Superior temporal gyrus (tissue), 1 donor: ENCODE measurements around the gene NIP7.

ENCODE experiments used
- DNase-seq: peaks from one replicate; pipeline ENCODE4 v3.0.0-alpha.2; 2016; ENCODE audit errors: extremely low spot score

Gene NIP7

DNA sequence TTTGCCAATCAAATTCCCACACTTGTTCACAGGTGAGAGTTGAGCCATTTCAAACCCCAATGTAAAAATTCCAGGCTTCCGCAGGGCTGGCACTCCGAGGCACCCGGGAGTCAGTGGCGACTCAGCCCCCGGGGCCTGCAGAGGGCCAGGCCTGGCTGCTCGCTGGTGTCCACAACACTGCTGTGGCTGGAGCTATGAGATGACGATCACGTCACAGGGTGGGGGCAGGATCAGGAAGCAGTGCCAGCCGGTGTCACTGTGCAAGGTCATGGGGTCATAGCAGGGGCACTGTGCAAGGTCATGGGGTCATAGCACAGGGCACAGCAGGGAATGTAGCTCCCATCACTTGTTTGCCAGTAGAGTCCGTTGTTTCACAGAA is 20.7 kb upstream of the NIP7 start:
- DNase-seq, result no peak

GRCh38 chr16:69319381-69319780 is 20.2 kb upstream of the NIP7 start:
- no peak for DNase-seq

DNA sequence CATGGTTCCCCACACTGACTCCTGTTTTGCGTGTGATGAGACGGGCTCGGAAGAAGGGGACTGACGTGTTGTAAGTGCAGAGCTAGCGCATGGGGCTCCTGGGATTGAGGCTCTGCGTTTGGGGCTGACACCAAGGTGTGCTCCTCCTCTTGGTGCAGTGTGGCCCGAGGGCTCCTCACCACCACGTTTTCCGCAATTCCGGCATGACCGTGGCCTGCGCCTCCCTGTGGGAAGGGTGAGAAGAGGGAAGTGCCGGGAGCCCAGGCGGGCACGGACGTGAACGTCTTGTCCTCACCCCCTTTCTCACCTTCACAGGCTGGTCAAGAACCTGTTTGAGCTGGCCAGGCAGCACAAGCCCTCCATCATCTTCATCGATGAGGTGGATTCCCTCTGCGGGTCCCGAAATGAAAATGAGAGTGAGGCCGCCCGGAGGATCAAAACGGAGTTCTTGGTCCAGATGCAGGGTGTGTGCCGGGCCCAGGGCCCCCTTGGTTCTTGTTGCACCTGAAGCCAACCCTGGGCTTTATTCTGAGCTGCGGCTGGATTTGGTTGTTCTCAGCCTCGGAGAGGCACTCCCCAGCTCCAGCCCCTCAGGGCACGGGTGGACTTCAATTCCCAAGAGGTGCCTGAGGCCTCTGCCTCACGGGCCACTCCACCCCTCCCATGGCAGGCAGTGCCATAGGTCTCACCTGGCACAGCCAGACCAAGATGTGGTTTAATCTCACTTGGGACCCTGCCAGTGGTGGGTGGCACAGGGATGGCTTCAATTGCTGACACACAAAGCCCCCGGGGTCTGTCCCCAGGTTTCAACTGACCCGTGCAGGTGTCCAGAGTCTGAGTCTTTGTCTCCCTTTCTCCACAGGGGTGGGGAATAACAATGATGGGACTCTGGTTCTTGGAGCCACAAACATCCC is 19.5 kb upstream of the NIP7 start:
- DNase-seq, result no peak

- DNase-seq, result no peak
Observed at GRCh38 chr16:69320740-69321073, 18.9 kb upstream of the NIP7 start.

DNA sequence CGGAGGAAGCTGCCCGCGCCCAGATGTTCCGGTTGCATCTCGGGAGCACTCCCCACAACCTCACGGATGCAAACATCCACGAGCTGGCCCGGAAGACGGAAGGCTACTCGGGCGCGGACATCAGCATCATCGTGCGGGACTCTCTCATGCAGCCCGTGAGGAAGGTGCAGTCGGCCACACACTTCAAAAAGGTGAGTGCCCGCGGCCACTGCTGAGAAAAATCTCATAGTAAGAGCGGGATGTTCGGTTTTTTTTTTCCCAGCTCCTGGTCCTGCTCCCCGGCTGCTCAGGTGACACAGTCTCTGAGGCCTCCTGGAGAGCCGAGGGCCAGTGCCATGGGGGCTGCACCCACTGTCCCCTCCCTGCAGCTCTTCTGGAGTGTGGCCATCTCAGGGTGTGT is 18.5 kb upstream of the NIP7 start:
- no peak for DNase-seq

DNA sequence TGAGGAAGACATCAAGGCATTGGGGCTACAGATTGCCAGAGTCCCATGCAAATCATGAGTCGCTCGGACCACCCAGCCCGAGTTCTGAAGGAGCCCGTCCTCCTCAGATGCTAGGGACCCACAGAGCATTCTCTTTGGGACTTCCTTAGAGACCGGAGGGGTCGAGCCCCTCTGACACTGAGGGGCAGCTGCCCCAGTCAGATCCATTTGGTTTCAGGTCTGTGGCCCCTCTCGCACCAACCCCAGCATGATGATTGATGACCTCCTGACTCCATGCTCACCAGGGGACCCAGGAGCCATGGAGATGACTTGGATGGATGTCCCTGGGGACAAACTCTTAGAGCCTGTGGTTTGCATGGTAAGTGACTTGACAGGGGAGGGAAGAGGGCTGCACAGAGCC is 17.2 kb upstream of the NIP7 start:
- no peak for DNase-seq

- DNase-seq, result no peak
Observed at GRCh38 chr16:69323415-69323814, 16.2 kb upstream of the NIP7 start.

DNA sequence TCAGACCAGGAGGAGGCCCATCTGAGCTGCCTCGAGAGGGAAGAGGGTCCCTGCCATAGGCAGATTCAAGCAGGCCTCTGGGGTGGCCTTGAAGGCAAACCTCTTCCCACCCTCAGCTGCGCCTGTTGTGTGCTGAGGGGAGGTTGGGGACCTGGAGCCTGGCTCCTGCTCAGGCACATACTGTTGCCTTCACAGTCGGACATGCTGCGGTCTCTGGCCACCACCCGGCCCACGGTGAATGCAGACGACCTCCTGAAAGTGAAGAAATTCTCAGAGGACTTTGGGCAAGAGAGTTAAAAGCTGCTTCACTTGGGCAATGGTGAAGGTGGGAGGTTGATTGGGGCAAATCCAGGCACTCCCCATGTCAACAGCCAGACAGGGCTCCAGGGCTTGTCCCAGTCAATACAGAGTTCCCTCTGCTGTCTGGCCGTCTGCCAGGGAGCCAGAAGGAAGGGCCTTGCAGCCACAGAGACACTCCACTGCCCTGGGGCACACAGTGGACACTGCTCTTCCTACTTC is 15.5 kb upstream of the NIP7 start:
- DNase-seq, result no peak

GRCh38 chr16:69324585-69325253 is 14.9 kb upstream of the NIP7 start:
- DNase-seq, result no peak

DNA sequence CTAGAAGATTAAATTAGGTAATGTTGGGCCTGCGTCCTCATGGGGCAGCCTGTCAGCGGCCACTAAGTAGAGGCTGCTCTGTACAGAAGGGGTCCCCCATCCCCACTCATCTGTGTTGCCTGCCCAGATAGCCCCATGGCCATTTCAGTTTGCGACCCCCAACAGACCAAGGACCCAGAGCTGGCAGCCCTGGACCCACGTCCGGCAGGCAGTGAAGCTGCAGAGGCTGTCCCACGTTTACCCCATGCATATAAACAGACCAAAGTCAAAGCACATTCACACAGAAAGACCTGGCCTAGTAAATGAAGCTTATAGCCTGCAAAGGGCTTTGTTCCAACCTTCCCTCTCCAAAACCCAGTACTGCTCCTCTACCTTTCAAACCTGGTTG is 13.8 kb upstream of the NIP7 start:
- DNase-seq, result no peak

DNA sequence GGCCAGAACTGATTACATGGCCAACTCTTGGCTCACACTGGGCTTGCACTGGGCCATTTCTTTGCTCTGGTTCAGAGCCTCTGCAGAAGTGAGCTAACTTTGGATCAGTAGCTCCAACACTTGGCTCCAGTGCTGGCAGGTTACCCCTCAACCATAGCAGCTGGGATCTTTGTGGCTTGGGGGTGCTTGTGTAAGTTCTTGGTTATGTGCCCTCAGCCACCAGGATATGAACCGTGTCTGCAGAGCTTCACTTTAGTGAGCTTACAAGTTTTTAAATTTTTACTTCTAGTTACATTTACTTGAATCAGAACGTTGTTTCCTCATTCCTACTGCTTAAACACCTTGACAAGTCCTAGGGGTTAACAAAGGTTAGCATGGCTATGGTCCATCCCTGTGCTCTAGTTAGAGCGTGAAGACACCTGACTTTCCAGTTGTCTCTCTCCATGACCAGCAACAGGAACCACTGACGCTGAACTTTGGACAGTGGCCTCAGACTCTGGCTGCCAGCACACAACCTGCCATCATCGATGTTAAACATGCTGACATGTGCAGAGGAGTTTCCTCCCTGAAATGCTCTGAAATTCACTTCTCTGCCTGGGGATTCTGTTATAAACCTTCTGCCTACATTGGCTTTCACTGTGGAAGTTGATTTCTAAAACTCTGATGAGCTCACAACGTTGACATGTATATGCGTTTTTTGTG is 13.2 kb upstream of the NIP7 start:
- no peak for DNase-seq

- peak; percentile 2 for DNase-seq
Observed at GRCh38 chr16:69327585-69328310, 11.8 kb upstream of the NIP7 start.

- DNase-seq, result no peak
Observed at GRCh38 chr16:69328854-69329316, 10.7 kb upstream of the NIP7 start.

DNA sequence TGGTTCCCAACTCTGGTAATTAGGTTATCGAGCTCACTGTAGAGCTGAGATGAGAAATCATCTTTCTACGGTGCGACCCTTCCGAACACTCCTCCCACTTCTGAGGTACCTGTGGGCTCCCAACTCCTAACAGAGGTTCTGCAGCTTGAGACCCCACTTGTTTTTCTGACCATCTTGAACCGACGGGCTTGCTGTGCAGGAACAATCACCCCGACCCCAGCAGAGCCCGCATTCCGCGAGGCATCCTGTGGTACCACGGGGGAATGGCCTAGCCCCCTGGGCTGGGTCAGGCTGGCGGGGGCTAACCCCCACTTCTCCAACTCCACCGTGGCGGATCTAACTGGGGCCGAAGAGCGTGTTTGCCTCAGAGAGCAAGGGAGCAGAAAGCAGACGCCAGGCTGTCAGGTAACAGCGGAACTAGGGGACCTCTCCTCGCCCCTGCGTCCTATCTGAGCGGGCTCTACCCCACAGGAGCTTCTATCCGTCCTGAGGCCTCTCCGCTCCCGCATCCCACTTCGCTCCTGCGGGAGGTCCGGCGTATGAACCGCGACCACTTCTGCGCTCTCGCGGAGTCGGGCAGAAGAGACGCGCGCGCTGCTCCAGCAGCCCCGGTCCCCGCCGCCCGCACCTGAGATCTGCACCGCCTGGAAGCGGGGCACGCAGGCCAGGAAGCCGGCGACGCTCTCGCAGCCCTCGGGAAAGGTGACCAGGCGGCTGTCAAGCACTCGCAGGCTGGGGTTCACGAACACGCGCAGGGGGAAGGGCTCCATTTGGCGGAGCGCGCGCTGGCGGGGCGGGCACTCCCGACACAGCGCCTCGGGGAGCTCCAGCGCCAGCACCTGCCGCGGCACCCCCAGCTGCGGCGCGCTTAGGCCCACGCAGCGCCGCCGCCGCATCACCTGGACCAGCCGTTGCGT is 9.9 kb upstream of the NIP7 start:
- no peak for DNase-seq

DNA sequence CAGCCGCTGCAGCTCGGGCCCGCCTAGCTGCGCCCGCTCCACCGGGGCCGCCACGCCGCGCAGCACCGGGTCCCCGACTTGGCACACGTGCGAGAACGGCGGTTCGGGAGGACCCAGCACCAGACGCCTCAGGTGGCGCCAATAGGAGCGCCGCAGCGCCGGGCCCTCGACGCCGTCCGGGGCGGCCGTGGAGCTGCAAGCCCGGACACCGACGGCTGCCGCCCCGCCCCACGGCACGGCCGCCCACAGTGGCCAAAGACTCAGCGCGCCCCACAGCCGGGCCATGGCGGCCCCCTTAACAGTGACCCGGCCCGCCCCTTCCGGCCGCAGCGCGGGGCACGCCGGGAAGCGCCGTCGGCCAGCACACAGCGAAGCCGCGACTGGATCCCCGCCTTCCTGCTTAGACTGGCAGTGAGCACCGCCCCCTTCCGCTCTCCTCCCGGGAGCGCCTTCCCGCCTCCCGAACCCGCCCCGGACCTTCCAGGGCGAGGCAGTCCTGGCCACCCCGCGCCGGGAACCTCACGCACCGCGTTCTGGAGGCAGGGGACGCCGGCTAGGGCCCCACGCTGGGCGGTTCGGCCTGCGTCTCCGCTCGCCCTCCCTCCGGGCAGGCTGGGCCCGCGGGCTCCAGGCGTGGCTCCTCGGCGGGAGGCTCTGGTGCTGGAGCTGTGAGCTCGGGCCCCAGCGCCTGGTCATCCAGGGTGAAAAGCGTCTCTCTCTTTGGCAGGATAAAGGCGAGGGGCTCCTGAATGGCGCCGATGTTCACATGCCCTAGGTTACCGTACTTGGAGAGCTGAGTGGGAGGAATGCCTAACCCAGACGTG is 9.1 kb upstream of the NIP7 start, which contains the start of gene PDF:
Gene PDF, minus strand, starts transcription at position 303 of the 824 bp plus-strand sequence. Its CDS starts 18 bp downstream, at position 285.
- peak; percentile 93 for DNase-seq

- DNase-seq, result no peak
Observed at GRCh38 chr16:69334696-69335095, 4.9 kb upstream of the NIP7 start.

GRCh38 chr16:69338557-69339288 is 849 bp upstream of the NIP7 start:
- peak; percentile 40 for DNase-seq

DNA sequence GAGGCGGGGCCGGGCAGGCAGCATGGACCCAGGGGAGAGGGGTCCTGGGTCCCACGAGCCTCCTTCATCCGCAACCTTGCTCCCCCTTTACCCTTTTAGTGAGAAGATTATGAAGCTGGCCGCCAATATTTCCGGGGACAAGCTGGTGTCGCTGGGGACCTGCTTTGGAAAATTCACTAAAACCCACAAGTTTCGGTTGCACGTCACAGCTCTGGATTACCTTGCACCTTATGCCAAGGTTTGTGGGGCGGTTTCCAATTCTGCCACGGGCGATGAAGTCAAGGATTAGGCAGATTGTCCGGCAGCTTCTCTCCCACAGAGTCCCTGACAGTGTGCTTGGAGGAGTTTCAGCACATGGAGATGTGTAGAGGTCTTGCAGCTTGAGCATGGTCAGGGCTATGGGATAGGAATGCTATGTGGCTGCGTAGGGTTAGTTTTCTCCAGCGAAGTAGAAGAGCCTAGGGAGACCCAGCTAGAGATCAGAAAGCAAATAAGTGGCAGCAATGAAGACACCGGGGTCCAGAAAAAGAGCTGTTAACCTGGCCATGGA is 598 bp downstream of the NIP7 start:
- no peak for DNase-seq

GRCh38 chr16:69344171-69344570 is 4.6 kb downstream of the NIP7 start:
- no peak for DNase-seq
